Left lung (tissue), 10 donors: ENCODE measurements around the gene DOCK10. TPM values are rescaled to one million over a fixed set of nuclear protein-coding genes. Genes with fewer than 3 reads are reported as not detected.

Experiments used
- ATAC-seq: fragments of 200-7000 bp; cut with Tn5 transposase; one replicate; pipeline ENCODE4 v1.9.1; 2020; ENCODE audit warnings: moderate library complexity
- DNase-seq, 4 donors: peaks; one replicate each; pipeline ENCODE4 v3.0.0-alpha.2; 2013 to 2020
- H3K27ac ChIP-seq, 2 donors: fragments of 200-600 bp; sonication (generic) in 1 of 2; one replicate each; pipeline versions ENCODE4 v1.5.0 to v1.8.0; 2020 to 2021
- H3K27me3 ChIP-seq, 2 donors: fragments of 200-600 bp; sonication (generic) in 1 of 2; one replicate each; pipeline versions ENCODE4 v1.5.0 to v1.8.0; 2020 to 2021
- H3K36me3 ChIP-seq, 2 donors: fragments of 200-600 bp; sonication (generic) in 1 of 2; one replicate each; pipeline versions ENCODE4 v1.5.0 to v1.8.0; 2020 to 2021
- H3K4me1 ChIP-seq, 2 donors: fragments of 200-600 bp; one replicate each; pipeline ENCODE4 v1.8.0; 2021
- H3K4me3 ChIP-seq, 2 donors: fragments of 200-600 bp; sonication (generic) in 1 of 2; one replicate each; pipeline versions ENCODE4 v1.5.0 to v1.8.0; 2020 to 2021; ENCODE audit warnings: mild to moderate bottlenecking in 1 of 2
- H3K9me3 ChIP-seq, 2 donors: fragments of 200-600 bp; sonication (generic) in 1 of 2; one replicate each; pipeline versions ENCODE4 v1.5.0 to v1.8.0; 2020 to 2021
- intact Hi-C, 2 donors: fragments of 100-400 bp; cut with DNase I; formaldehyde crosslinking; loops; one replicate each; pipeline versions ENCODE4 v1.11.2 to v1.14.2; 2022
- polyA plus RNA-seq, 6 donors: library from polyadenylated mRNA; unstranded; fragments of 120-200 nt; gene quantifications; one replicate each; pipeline ENCODE4 v1.2.1, GENCODE V29; 2013; ENCODE audit not compliant: insufficient read length in 6 of 6
- total RNA-seq, 2 donors: library from RNA; stranded (reverse); fragmentation: NEBNext Ultra II Directional; extraction: Animal tissue kit (Norgen Biotek cat#: 25700); gene quantifications; one replicate each; pipeline ENCODE4 v1.2.1, GENCODE V29; 2021
- TF ChIP-seq, protein P1 (sequence below), 2 donors: fragments of 200-600 bp; sonication (generic) in 1 of 2; IDR thresholded peaks; one replicate each; pipeline versions ENCODE4 v1.5.0 to v1.8.0; 2021; ENCODE audit warnings: antibody characterized with exemption in 2 of 2
- donor health status: DM: no; HTN: yes; CAD: no.
- donor health status: DM: no; HTN: no; CAD: no.

Gene DOCK10
- total and polyA plus RNA-seq, 8 donors: 17.8 to 55.9 (median 45.6) TPM

DNA sequence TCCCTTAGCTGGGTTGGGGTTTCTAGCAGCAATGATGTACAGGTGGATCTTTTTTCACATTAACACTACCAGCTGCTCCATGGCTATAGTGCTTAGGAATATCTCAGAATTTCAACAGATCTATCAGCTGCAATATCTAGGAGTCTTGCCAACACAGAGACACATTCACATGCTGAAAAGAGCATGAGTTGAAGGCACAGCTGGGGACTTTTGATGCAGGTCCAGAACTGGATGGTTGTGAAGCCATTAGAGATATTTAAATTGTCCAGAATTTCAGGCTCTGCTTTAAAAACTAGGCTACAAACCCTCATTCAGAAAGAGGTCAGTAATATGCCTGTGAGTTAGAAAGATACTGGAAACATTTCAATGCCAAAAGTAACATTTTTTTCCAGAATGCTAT is 203.9 kb downstream of the DOCK10 start:
- Histone ChIP-seq H3K9me3 (peaks cover 0 to 2% of the 10 kb centered on the region in 2 donors), H3K4me3 (no peak overlapping the region), H3K4me1 (no peaks in the 10 kb centered on the region), H3K36me3 (peaks cover 0 to 46% of the 10 kb centered on the region in 2 donors), H3K27me3 (no peaks in the 10 kb centered on the region), H3K27ac (no peak overlapping the region)
- intact Hi-C loops: no loop called here
- TF ChIP-seq, protein P1, sequence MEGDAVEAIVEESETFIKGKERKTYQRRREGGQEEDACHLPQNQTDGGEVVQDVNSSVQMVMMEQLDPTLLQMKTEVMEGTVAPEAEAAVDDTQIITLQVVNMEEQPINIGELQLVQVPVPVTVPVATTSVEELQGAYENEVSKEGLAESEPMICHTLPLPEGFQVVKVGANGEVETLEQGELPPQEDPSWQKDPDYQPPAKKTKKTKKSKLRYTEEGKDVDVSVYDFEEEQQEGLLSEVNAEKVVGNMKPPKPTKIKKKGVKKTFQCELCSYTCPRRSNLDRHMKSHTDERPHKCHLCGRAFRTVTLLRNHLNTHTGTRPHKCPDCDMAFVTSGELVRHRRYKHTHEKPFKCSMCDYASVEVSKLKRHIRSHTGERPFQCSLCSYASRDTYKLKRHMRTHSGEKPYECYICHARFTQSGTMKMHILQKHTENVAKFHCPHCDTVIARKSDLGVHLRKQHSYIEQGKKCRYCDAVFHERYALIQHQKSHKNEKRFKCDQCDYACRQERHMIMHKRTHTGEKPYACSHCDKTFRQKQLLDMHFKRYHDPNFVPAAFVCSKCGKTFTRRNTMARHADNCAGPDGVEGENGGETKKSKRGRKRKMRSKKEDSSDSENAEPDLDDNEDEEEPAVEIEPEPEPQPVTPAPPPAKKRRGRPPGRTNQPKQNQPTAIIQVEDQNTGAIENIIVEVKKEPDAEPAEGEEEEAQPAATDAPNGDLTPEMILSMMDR (IDR thresholded peaks at IDR 0.05): no peak
- peak in 2 of 4 donors; percentile 44 to 46 for DNase-seq
- ATAC-seq: no peak

DNA sequence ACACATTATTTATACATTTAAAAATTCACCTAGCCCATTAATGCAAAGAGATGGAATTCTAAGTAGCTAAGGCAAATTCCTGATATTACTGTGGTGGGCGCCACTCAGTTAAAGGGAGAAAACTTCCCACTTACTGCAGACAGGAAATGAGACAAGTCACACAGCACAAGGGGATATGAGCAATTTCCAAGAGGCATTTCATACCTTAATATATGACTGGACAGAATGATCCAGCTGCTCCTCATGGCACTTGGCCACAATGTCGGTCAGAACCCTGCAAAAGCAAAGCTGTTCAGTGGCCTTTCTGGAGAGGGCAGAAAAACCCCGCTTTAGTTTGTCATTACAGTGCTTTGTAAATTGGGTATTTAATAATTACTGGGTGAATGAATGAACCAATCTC is 204.7 kb downstream of the DOCK10 start:
- H3K4me1 ChIP-seq: no peaks in the 10 kb centered on the region
- DNase-seq: no peak
- no peak overlapping the region for H3K27ac ChIP-seq
- peaks cover 0 to 2% of the 10 kb centered on the region in 2 donors for H3K9me3 ChIP-seq
- no peak overlapping the region for H3K4me3 ChIP-seq
- TF ChIP-seq, protein P1 (IDR thresholded peaks at IDR 0.05): no peak
- peak; percentile 21 for ATAC-seq
- H3K36me3 ChIP-seq: peaks cover 0 to 47% of the 10 kb centered on the region in 2 donors
- intact Hi-C loops: no loop called here
- H3K27me3 ChIP-seq: no peaks in the 10 kb centered on the region

DNA sequence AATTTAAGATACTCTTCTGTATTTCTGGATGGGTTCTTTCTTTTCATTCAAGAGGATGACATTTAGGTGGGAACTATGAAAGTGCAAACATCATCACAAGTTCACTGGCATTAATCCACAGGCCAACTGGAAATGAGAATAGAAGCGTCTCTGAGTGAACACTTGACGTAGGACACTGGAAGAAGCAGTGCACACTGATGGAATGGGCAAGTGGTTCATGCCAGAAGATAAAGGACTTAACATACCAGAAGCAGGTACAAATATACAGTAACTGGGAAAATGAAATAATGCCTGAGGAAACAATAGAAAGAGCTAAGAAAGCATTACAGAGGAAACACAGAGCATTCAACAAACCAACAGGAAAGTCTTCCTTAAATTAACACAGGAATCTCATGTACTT is 205.2 kb downstream of the DOCK10 start:
- Histone ChIP-seq H3K9me3 (peaks cover 0 to 2% of the 10 kb centered on the region in 2 donors), H3K4me1 (no peaks in the 10 kb centered on the region), H3K36me3 (peaks cover 0 to 47% of the 10 kb centered on the region in 2 donors), H3K27ac (no peak overlapping the region), H3K27me3 (no peaks in the 10 kb centered on the region), H3K4me3 (no peak overlapping the region)
- intact Hi-C loops: no loop called here
- DNase-seq (no peak), ATAC-seq (no peak)
- TF ChIP-seq, protein P1 (IDR thresholded peaks at IDR 0.05): no peak

DNA sequence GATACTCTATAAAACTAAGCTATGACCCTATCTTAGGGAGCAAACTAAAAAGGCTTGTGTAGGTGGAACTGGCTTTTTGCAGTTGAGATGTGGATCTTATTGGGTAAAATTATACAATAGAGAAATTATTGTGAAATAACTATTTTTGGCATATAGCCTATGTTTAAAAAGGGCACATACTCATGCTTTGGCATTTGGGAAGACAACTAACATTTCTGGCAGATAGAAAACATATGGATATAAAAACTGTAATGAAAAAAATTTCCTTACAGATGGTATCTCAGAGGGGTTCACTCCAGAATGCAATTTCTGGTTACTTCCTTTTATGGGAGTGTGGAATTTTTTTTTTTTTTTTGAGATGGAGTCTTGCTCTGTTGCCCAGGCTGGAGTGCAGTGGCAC is 206.0 kb downstream of the DOCK10 start:
- H3K27ac ChIP-seq: no peak overlapping the region
- no peak overlapping the region for H3K4me3 ChIP-seq
- DNase-seq (no peak), ATAC-seq (no peak)
- H3K27me3 ChIP-seq: no peaks in the 10 kb centered on the region
- H3K36me3 ChIP-seq: peaks cover 0 to 48% of the 10 kb centered on the region in 2 donors
- intact Hi-C loops: no loop called here
- no peaks in the 10 kb centered on the region for H3K4me1 ChIP-seq
- TF ChIP-seq, protein P1 (IDR thresholded peaks at IDR 0.05): no peak
- peaks cover 0 to 2% of the 10 kb centered on the region in 2 donors for H3K9me3 ChIP-seq

DNA sequence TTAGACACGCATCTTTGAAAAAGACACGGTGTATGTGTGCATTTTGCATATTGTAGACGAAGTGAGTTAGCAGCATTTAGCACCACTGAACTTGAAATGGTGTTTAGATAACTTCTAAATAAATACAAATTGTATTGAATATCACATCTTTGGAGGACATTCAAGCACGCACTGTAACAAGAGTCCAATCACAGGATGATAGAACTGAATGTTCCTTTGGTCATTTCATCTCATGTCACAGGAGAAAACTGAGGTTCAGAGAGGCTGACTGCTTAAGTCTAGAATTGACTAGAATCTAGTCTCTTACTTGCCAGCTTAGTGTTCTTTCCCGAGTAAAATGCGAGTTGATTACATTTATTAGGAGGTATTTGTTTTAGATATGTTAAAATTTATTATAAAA is 206.9 kb downstream of the DOCK10 start:
- ATAC-seq (no peak), DNase-seq (no peak)
- Histone ChIP-seq H3K4me1 (no peaks in the 10 kb centered on the region), H3K27ac (no peak overlapping the region), H3K36me3 (peaks cover 0 to 47% of the 10 kb centered on the region in 2 donors), H3K4me3 (no peak overlapping the region), H3K27me3 (no peaks in the 10 kb centered on the region), H3K9me3 (no peaks in the 10 kb centered on the region)
- intact Hi-C loops: no loop called here
- TF ChIP-seq, protein P1 (IDR thresholded peaks at IDR 0.05): no peak
